Measurements from ENCODE around the gene MCTP1.

MCTP1 gene

DNA sequence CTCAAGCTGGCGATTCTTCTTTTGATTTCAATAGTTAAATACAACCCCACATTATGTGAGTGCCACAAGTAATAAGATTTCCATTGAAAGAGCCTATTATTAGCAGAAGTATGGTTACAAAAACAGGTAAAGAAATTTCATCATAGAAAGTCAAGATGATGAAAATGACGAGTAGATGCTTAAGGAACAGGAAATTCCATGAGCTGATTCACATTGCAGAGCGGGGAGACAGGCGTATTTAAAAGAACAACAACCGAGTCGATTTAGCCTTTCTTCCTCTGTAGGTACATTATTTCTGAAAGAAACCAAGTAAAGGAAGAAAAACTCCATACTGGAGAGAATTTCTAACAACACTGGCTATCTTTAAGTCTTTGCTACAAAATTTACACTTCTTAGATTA, 356.0 kb downstream of the MCTP1 start:
- no peaks in the 10 kb centered on the region for H3K9me3 ChIP-seq (ENCODE audit: control insufficient read depth in 1 of 2, low read length in 2 of 2)
- H3K4me3 ChIP-seq (ENCODE audit: low read depth in 1 of 2, low read length in 2 of 2): no peak overlapping the region
- no peaks in the 10 kb centered on the region for H3K4me1 ChIP-seq (ENCODE audit: control insufficient read depth in 1 of 2, insufficient read depth in 2 of 2, low read length in 2 of 2)
- no peaks in the 10 kb centered on the region for H3K36me3 ChIP-seq (ENCODE audit: control insufficient read depth in 1 of 2, insufficient read depth in 2 of 2, low read length in 2 of 2)
- H3K27me3 ChIP-seq (ENCODE audit: low read depth, low read length): no peaks in the 10 kb centered on the region
- no peak overlapping the region for H3K27ac ChIP-seq (ENCODE audit: low read length)

DNA sequence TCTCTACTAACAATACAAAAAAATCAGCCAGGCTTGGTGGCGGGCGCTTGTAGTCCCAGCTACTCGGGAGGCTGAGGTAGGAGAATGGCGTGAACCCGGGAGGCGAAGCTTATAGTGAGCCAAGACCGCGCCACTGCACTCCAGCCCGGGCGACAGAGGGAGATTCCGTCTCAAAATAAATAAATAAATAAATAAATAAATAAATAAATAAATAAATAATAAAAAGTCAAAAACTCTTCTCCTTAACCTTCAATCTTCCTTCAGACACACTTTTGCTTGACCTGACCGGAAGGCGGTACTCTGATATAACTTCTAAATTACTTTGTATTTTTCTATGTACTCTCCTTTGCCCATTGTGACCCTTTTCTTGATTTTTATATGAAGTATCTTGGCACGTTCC, 364.3 kb downstream of the MCTP1 start:
- no peak overlapping the region for H3K27ac ChIP-seq (ENCODE audit: low read length)
- H3K4me3 ChIP-seq (ENCODE audit: low read depth in 1 of 2, low read length in 2 of 2): no peak overlapping the region
- no peaks in the 10 kb centered on the region for H3K36me3 ChIP-seq (ENCODE audit: control insufficient read depth in 1 of 2, insufficient read depth in 2 of 2, low read length in 2 of 2)
- H3K9me3 ChIP-seq (ENCODE audit: control insufficient read depth in 1 of 2, low read length in 2 of 2): no peaks in the 10 kb centered on the region
- no peaks in the 10 kb centered on the region for H3K4me1 ChIP-seq (ENCODE audit: control insufficient read depth in 1 of 2, insufficient read depth in 2 of 2, low read length in 2 of 2)
- H3K27me3 ChIP-seq (ENCODE audit: low read depth, low read length): no peaks in the 10 kb centered on the region

- H3K27me3 ChIP-seq (ENCODE audit: low read depth, low read length): no peaks in the 10 kb centered on the region
- H3K9me3 ChIP-seq (ENCODE audit: control insufficient read depth in 1 of 2, low read length in 2 of 2): no peaks in the 10 kb centered on the region
- H3K4me1 ChIP-seq (ENCODE audit: control insufficient read depth in 1 of 2, insufficient read depth in 2 of 2, low read length in 2 of 2): no peaks in the 10 kb centered on the region
- H3K36me3 ChIP-seq (ENCODE audit: control insufficient read depth in 1 of 2, insufficient read depth in 2 of 2, low read length in 2 of 2): no peaks in the 10 kb centered on the region
- H3K4me3 ChIP-seq (ENCODE audit: low read depth in 1 of 2, low read length in 2 of 2): no peak overlapping the region
- no peak overlapping the region for H3K27ac ChIP-seq (ENCODE audit: low read length)
These were observed 368.3 kb downstream of the MCTP1 start for GRCh38 chr5:94916619-94917018.

DNA sequence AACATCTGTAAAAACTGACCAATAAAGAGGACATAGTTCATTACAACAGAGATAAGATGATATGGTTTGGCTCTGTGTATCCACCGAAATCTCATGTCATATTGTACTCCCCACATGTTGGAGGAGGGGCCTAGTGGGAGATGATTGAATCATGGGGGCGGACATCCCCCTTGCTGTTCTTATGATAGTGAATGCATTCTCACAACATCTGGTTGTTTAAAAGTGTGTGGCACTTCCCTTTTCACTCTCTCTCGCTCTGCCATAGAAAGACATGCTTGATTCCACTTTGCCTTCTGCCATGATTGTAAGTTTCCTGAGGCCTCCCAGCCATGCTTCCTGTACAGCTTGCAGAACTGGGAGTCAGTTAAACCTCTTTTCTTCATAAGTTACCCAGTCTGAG, 373.6 kb downstream of the MCTP1 start:
- Histone ChIP-seq H3K36me3 (ENCODE audit: control insufficient read depth in 1 of 2, insufficient read depth in 2 of 2, low read length in 2 of 2) (no peaks in the 10 kb centered on the region), H3K27ac (ENCODE audit: low read length) (no peak overlapping the region), H3K9me3 (ENCODE audit: control insufficient read depth in 1 of 2, low read length in 2 of 2) (no peaks in the 10 kb centered on the region), H3K4me3 (ENCODE audit: low read depth in 1 of 2, low read length in 2 of 2) (no peak overlapping the region), H3K4me1 (ENCODE audit: control insufficient read depth in 1 of 2, insufficient read depth in 2 of 2, low read length in 2 of 2) (no peaks in the 10 kb centered on the region), H3K27me3 (ENCODE audit: low read depth, low read length) (no peaks in the 10 kb centered on the region)

DNA sequence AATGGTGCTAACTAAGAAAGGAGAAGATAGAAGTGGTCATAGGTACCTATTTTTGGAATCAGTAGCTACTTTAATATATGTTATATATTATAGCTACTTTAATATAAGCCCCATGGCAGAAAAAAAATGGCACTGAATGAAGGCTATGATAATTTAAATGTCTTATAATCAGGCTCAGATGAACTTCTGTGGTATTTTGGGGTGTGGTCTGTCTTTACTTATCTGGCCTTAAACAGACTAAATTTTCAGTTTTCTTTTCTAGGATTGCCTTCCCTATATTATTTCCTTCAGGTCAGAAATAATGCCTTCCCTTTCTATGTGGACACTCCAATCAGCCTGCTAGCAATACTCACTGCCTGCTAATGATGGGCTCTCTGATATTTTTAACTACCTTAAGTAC, 374.2 kb downstream of the MCTP1 start:
- Histone ChIP-seq H3K9me3 (ENCODE audit: control insufficient read depth in 1 of 2, low read length in 2 of 2) (no peaks in the 10 kb centered on the region), H3K4me3 (ENCODE audit: low read depth in 1 of 2, low read length in 2 of 2) (no peak overlapping the region), H3K36me3 (ENCODE audit: control insufficient read depth in 1 of 2, insufficient read depth in 2 of 2, low read length in 2 of 2) (no peaks in the 10 kb centered on the region), H3K27ac (ENCODE audit: low read length) (no peak overlapping the region), H3K27me3 (ENCODE audit: low read depth, low read length) (no peaks in the 10 kb centered on the region), H3K4me1 (ENCODE audit: control insufficient read depth in 1 of 2, insufficient read depth in 2 of 2, low read length in 2 of 2) (no peaks in the 10 kb centered on the region)

DNA sequence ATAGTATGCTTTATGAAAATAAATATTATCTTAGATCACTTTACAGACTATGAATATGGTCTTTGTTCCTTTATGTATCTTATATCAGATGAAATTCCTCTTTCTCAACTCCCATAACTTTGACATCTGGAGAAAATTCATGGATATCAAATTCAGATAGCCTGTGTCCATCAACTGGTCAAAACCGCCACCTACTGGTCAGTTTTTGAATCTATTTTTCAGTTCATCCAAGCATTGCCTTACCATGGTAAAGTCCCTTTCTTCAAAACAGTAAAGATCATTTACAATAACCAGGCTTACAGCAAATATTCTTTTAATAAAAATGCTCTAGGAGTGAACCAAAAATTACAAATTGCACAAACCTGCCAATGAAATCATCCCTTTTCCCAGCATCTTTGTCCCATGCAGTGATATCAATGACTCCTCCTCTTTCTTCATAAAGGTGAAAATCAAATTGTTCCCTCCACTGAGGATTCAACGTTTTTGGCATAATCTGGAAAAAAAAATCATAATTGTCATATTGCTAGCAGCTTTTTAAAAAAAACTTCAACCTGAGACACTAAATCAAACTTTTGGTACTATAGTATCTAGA, 375.9 kb downstream of the MCTP1 start:
- no peaks in the 10 kb centered on the region for H3K9me3 ChIP-seq (ENCODE audit: control insufficient read depth in 1 of 2, low read length in 2 of 2)
- H3K36me3 ChIP-seq (ENCODE audit: control insufficient read depth in 1 of 2, insufficient read depth in 2 of 2, low read length in 2 of 2): no peaks in the 10 kb centered on the region

GRCh38 chr5:94906750-94907149, 378.1 kb downstream of the MCTP1 start:
- Histone ChIP-seq H3K4me1 (ENCODE audit: control insufficient read depth in 1 of 2, insufficient read depth in 2 of 2, low read length in 2 of 2) (no peaks in the 10 kb centered on the region), H3K27ac (ENCODE audit: low read length) (no peak overlapping the region), H3K4me3 (ENCODE audit: low read depth in 1 of 2, low read length in 2 of 2) (no peak overlapping the region), H3K27me3 (ENCODE audit: low read depth, low read length) (no peaks in the 10 kb centered on the region), H3K36me3 (ENCODE audit: control insufficient read depth in 1 of 2, insufficient read depth in 2 of 2, low read length in 2 of 2) (no peaks in the 10 kb centered on the region), H3K9me3 (ENCODE audit: control insufficient read depth in 1 of 2, low read length in 2 of 2) (no peaks in the 10 kb centered on the region)

More for the DNA sequence above, 375.9 kb downstream of the MCTP1 start:
- Histone ChIP-seq H3K27me3 (ENCODE audit: low read depth, low read length) (no peaks in the 10 kb centered on the region), H3K4me1 (ENCODE audit: control insufficient read depth in 1 of 2, insufficient read depth in 2 of 2, low read length in 2 of 2) (no peaks in the 10 kb centered on the region), H3K4me3 (ENCODE audit: low read depth in 1 of 2, low read length in 2 of 2) (no peak overlapping the region), H3K27ac (ENCODE audit: low read length) (no peak overlapping the region)

DNA sequence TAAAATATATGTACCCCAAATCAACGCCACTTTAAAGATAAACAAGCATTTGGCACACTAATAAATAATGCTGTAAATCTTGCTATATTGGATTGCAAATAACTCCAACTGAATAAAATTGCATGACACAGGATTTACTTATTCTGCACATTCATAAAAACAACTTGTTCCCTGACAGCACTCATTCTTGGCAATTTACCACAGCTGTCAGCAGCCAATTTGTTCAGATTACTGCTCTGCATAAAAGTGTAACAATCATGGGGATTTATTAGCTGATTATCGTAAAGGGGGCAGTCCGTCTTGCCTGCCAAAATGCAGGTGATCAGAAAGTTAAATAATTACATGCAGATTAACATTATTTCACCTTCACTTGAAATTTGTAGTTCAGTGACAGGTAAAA, 381.2 kb downstream of the MCTP1 start:
- Histone ChIP-seq H3K4me3 (ENCODE audit: low read depth in 1 of 2, low read length in 2 of 2) (no peak overlapping the region), H3K36me3 (ENCODE audit: control insufficient read depth in 1 of 2, insufficient read depth in 2 of 2, low read length in 2 of 2) (no peaks in the 10 kb centered on the region), H3K27me3 (ENCODE audit: low read depth, low read length) (no peaks in the 10 kb centered on the region), H3K4me1 (ENCODE audit: control insufficient read depth in 1 of 2, insufficient read depth in 2 of 2, low read length in 2 of 2) (no peaks in the 10 kb centered on the region), H3K27ac (ENCODE audit: low read length) (no peak overlapping the region), H3K9me3 (ENCODE audit: control insufficient read depth in 1 of 2, low read length in 2 of 2) (no peaks in the 10 kb centered on the region)

DNA sequence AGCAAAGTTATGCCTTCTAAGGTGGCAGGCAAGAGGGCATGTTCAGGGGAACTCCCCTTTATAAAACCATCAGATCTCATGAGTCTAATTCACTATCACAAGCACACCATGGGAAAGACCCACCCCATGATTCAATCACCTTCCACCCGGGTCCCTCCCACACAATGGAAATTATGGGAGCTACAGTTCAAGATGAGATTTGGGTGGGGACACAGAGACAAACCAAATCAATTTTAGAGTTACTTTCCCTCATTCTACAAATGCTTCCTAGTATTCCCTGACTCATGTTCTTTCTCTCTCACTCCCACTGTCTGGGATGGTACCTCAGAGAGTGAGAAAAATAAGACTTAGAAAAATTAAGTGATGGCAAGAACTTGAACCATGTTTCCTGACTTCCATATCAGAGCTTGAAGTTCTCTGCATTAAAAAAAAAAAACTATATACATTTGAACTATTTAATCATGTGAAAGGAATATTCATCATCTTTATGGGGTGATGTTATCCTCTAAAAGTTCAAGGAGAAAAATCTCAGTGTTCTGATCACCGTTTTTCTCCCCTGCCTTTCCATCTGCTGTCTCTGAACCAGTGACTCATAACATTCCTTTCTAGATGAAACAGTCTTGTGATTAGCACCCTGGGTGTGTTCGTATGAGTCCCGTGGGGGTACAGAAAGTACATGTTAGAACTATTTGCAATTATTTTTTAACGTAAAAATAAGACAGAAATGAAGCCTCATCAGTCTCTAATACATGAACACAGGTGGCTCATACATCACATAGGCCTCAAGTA, 383.5 kb downstream of the MCTP1 start:
- Histone ChIP-seq H3K27me3 (ENCODE audit: low read depth, low read length) (no peaks in the 10 kb centered on the region), H3K4me1 (ENCODE audit: control insufficient read depth in 1 of 2, insufficient read depth in 2 of 2, low read length in 2 of 2) (no peaks in the 10 kb centered on the region), H3K9me3 (ENCODE audit: control insufficient read depth in 1 of 2, low read length in 2 of 2) (no peaks in the 10 kb centered on the region), H3K36me3 (ENCODE audit: control insufficient read depth in 1 of 2, insufficient read depth in 2 of 2, low read length in 2 of 2) (no peaks in the 10 kb centered on the region), H3K27ac (ENCODE audit: low read length) (no peak overlapping the region), H3K4me3 (ENCODE audit: low read depth in 1 of 2, low read length in 2 of 2) (no peak overlapping the region)

DNA sequence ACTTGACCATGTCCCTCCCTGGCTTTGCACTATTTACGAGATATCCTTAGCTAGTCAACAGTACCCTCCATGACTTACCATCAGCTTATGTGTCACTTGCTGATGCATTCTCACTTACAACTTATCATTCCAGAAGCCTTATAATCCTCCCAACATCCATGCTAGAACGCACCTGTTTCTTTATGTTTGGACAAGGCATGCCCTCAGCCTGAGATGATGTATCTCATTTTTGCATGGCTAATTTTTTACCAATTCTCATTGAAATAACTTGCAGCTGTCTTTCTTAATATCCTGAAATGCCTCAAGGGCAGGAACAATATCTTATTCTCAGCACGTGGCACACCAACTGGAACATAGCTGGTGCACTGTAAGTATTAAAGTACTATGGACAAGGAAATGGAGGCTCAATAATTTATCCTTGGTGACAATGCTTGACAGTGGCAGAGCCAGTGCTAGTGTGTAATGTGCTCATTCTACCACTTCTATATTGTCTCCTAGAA, 384.8 kb downstream of the MCTP1 start:
- no peaks in the 10 kb centered on the region for H3K9me3 ChIP-seq (ENCODE audit: control insufficient read depth in 1 of 2, low read length in 2 of 2)

GRCh38 chr5:94893412-94894135, 391.3 kb downstream of the MCTP1 start:
- Histone ChIP-seq H3K36me3 (ENCODE audit: control insufficient read depth in 1 of 2, insufficient read depth in 2 of 2, low read length in 2 of 2) (no peaks in the 10 kb centered on the region), H3K9me3 (ENCODE audit: control insufficient read depth in 1 of 2, low read length in 2 of 2) (no peaks in the 10 kb centered on the region), H3K4me1 (ENCODE audit: control insufficient read depth in 1 of 2, insufficient read depth in 2 of 2, low read length in 2 of 2) (no peaks in the 10 kb centered on the region), H3K27ac (ENCODE audit: low read length) (no peak overlapping the region), H3K27me3 (ENCODE audit: low read depth, low read length) (no peaks in the 10 kb centered on the region), H3K4me3 (ENCODE audit: low read depth in 1 of 2, low read length in 2 of 2) (no peak overlapping the region)

More for the DNA sequence above, 384.8 kb downstream of the MCTP1 start:
- no peaks in the 10 kb centered on the region for H3K36me3 ChIP-seq (ENCODE audit: control insufficient read depth in 1 of 2, insufficient read depth in 2 of 2, low read length in 2 of 2)
- no peak overlapping the region for H3K27ac ChIP-seq (ENCODE audit: low read length)
- no peaks in the 10 kb centered on the region for H3K4me1 ChIP-seq (ENCODE audit: control insufficient read depth in 1 of 2, insufficient read depth in 2 of 2, low read length in 2 of 2)
- H3K4me3 ChIP-seq (ENCODE audit: low read depth in 1 of 2, low read length in 2 of 2): no peak overlapping the region
- H3K27me3 ChIP-seq (ENCODE audit: low read depth, low read length): no peaks in the 10 kb centered on the region

All from muscle layer of duodenum (tissue), 2 donors.